ENCODE results near the gene RARA.

- TF ChIP-seq CTCF (IDR thresholded peaks at IDR 0.05) (no peak), POLR2A (IDR thresholded peaks at IDR 0.05) (no peak)
Measured at GRCh38 chr17:40312893-40313667, 4.1 kb downstream of the RARA start.
